DOHH2 (cell line): ENCODE measurements around the gene MTHFSD.

Experiments
- CTCF ChIP-seq: fragments of 200-600 bp; sonication (generic); IDR thresholded peaks from one replicate; pipeline ENCODE4 v1.5.1; 2014; ENCODE audit warnings: antibody characterized with exemption, mild to moderate bottlenecking, low read depth, low read length; ENCODE audit not compliant: poor library complexity, severe bottlenecking
- EZH2phosphoT487 ChIP-seq: fragments of 200-600 bp; sonication (generic); IDR thresholded peaks from 2 replicates; pipeline ENCODE4 v1.6.1; 2017; ENCODE audit warnings: borderline replicate concordance, mild to moderate bottlenecking, antibody characterized with exemption, low read length, moderate library complexity, mixed read lengths

DNA sequence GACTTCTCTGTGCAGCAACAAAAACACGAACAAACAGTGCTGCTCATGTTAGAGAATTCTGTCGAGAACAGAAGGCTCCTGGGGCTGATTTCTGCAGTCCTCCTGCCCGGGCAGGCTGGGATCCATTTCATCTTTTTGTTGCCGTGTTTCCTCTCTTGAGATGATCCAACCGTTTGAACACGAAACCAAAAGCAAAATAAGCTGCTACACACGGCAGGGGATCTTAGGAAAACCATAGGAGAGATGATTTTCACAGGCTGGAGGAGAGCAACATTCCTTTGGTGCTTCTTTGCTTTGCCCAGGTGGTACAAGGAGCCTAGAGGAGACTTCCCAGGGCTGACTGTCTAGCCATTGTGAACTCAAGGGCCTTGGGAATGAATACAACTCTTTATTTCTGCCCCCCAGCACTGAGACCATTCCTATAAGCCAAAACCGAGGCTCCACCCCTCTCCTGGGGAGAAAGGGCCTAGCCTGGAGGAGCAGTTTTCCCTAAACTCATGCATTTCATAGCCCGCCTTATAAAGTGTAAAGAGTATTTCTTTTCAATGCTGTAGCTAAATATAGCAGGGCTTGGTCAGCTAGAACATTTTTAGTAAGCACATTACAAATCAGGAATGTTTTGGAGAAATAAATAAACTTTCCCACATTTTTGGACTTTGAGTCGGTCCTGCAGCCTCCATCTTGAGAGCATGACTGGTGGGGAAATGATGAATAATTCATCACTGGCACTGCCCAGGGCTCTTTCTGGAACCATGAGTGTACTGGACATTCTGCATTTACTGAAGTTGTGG is 31.0 kb upstream of the MTHFSD start:
- TF ChIP-seq CTCF (no peak), EZH2phosphoT487 (no peak)
